SK-N-SH treated with all-trans-retinoic acid at 6 μM for 48 hours (cell line): Measurements from ENCODE around the gene ARID5B.

Source experiments
- ATAC-seq: fragments of 200-7000 bp; cut with Tn5 transposase; 3 replicates; pipeline ENCODE4 v1.9.1; 2020; ENCODE audit warnings: mild to moderate bottlenecking, moderate library complexity
- ARNTL ChIP-seq: fragments of 450-650 bp; formaldehyde crosslinking; IDR thresholded peaks from 2 replicates; pipeline ENCODE4 v1.5.0; 2020; ENCODE audit warnings: low read depth, mild to moderate bottlenecking, moderate library complexity, borderline replicate concordance
- BACH2 ChIP-seq: fragments of 250-450 bp; sonication (Bioruptor Pico); IDR thresholded peaks from 2 replicates; pipeline ENCODE4 v1.9.0; 2021; ENCODE audit warnings: mild to moderate bottlenecking, borderline replicate concordance
- CREB5 ChIP-seq: fragments of 250-450 bp; sonication (Bioruptor Pico); IDR thresholded peaks from 2 replicates; pipeline ENCODE4 v1.5.1; 2020; ENCODE audit warnings: low read depth, mild to moderate bottlenecking, moderate library complexity
- CSDC2 ChIP-seq: fragments of 250-450 bp; sonication (Bioruptor Pico); IDR thresholded peaks from 2 replicates; pipeline ENCODE4 v1.5.0; 2020; ENCODE audit warnings: mild to moderate bottlenecking, moderate library complexity
- CSRNP3 ChIP-seq: fragments of 250-450 bp; sonication (Bioruptor Pico); IDR thresholded peaks from 2 replicates; pipeline ENCODE4 v1.5.1; 2021; ENCODE audit warnings: mild to moderate bottlenecking, moderate library complexity
- ESRRG ChIP-seq: fragments of 250-450 bp; sonication (Bioruptor Pico); IDR thresholded peaks from 2 replicates; pipeline ENCODE4 v1.6.1; 2021; ENCODE audit warnings: mild to moderate bottlenecking
- GLIS3 ChIP-seq: fragments of 250-450 bp; sonication (Bioruptor Pico); IDR thresholded peaks from 2 replicates; pipeline ENCODE4 v1.5.0; 2020; ENCODE audit warnings: mild to moderate bottlenecking, moderate library complexity
- ISL1 ChIP-seq: fragments of 250-450 bp; sonication (Bioruptor Pico); IDR thresholded peaks from 2 replicates; pipeline ENCODE4 v2.1.2; 2022; ENCODE audit warnings: mild to moderate bottlenecking, moderate library complexity
- OSR1 ChIP-seq: fragments of 250-450 bp; sonication (Bioruptor Pico); IDR thresholded peaks from 2 replicates; pipeline ENCODE4 v1.8.0; 2022; ENCODE audit warnings: moderate library complexity, mild to moderate bottlenecking, inconsistent platforms
- POU6F1 ChIP-seq: fragments of 250-450 bp; sonication (Bioruptor Pico); IDR thresholded peaks from 2 replicates; pipeline ENCODE4 v1.8.0; 2021; ENCODE audit warnings: low read depth, mild to moderate bottlenecking, moderate library complexity, borderline replicate concordance
- PPARA ChIP-seq: fragments of 250-450 bp; sonication (Bioruptor Pico); IDR thresholded peaks from 2 replicates; pipeline ENCODE4 v1.5.0; 2020; ENCODE audit warnings: mild to moderate bottlenecking, borderline replicate concordance
- RARB ChIP-seq: fragments of 250-450 bp; sonication (Bioruptor Pico); IDR thresholded peaks from 2 replicates; pipeline ENCODE4 v1.8.0; 2021; ENCODE audit warnings: mild to moderate bottlenecking, moderate library complexity
- TCF4 ChIP-seq: fragments of 250-450 bp; sonication (Bioruptor Pico); IDR thresholded peaks from 2 replicates; pipeline ENCODE4 v1.8.0; 2021; ENCODE audit warnings: mild to moderate bottlenecking, moderate library complexity, borderline replicate concordance
- TOX ChIP-seq: fragments of 250-450 bp; sonication (Bioruptor Pico); IDR thresholded peaks from 2 replicates; pipeline ENCODE4 v1.8.0; 2021; ENCODE audit warnings: mild to moderate bottlenecking, moderate library complexity, borderline replicate concordance
- TSHZ2 ChIP-seq: fragments of 250-450 bp; sonication (Bioruptor Pico); IDR thresholded peaks from 2 replicates; pipeline ENCODE4 v1.5.0; 2020; ENCODE audit warnings: mild to moderate bottlenecking, moderate library complexity
- ZC3H10 ChIP-seq: fragments of 250-450 bp; sonication (Bioruptor Pico); IDR thresholded peaks from 2 replicates; pipeline ENCODE4 v1.5.1; 2021; ENCODE audit warnings: mild to moderate bottlenecking, moderate library complexity
- ZFP3 ChIP-seq: fragments of 250-450 bp; sonication (Bioruptor Pico); IDR thresholded peaks from 2 replicates; pipeline ENCODE4 v1.5.0; 2020; ENCODE audit warnings: mild to moderate bottlenecking, moderate library complexity
- ZFP30 ChIP-seq: fragments of 450-650 bp; formaldehyde crosslinking; IDR thresholded peaks from 2 replicates; pipeline ENCODE4 v1.5.0; 2022; ENCODE audit warnings: mild to moderate bottlenecking, moderate library complexity
- ZNF565 ChIP-seq: fragments of 450-650 bp; formaldehyde crosslinking; conservative IDR thresholded peaks from 2 replicates; pipeline ENCODE4 v1.5.0; 2020; ENCODE audit warnings: low read depth, mild to moderate bottlenecking, moderate library complexity
- ZNF70 ChIP-seq: fragments of 450-650 bp; formaldehyde crosslinking; IDR thresholded peaks from 2 replicates; pipeline ENCODE4 v1.5.0; 2020; ENCODE audit warnings: mild to moderate bottlenecking, moderate library complexity
- ZNF8 ChIP-seq: fragments of 450-650 bp; formaldehyde crosslinking; IDR thresholded peaks from 2 replicates; pipeline ENCODE4 v1.5.0; 2020; ENCODE audit warnings: mild to moderate bottlenecking, moderate library complexity

The ARID5B gene

DNA sequence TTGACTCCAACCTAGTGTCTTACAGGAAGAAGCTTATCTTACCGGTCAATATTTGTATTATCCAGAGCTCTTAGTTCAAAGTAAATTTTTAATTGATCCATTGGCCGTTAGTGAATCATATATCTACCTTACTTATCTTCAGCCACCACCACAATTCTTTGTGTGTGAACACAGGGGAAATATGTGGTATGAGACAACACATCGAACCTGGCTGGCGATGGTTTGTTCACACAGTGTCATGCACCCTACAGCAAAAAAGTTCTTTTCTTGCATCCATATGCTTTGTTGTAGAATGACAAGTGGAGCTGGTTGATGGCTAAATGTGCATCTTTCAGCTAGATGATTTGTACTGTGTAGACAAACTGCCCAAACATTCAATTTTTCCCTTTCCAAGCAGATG lies 65.8 kb downstream of the ARID5B start:
- no peak for ATAC-seq
- TF ChIP-seq GLIS3 (CRISPR knock-in tag) (no peak), PPARA (CRISPR knock-in tag) (no peak), POU6F1 (no peak), ZFP30 (CRISPR knock-in tag) (no peak), TOX (CRISPR knock-in tag) (no peak), OSR1 (no peak), TCF4 (CRISPR knock-in tag) (no peak), BACH2 (no peak), CSRNP3 (CRISPR knock-in tag) (no peak)

DNA sequence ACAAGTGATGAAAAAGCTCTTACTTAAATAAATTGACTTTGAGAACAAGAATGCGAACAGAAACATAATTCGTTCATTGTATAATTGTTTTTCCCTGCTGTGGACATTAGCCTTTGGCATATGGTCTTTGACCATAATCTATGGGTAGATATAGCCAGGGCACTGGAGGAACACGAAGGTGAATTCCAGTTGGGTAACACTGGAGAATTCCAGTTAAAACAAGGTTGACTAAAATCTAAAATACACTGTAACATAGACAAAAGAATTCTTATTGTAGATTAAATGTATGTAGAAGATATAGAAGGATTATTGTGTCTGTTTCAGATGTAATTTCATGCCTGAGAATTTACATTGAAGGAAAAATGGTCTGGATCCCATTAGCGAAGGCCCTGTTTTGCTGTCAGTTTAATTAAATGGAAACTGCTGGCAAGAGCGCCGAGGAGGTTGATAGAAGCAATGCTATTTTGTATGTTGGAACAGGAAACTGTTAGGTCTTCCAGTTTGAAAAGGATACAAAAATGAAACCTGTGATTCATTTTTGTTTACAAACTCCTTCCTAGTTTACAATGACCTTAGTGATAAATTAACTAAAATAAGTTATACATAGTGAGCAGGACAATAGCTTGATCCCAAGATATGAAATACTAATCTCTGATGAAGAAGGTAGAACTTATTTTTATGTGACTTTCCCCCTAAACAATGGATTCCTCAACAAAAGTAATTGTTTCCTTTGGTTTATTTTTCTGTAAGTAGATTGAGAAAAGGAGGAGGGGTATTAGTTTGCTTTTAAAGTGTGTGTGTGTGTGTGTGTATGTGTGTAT lies 68.9 kb downstream of the ARID5B start:
- TF ChIP-seq TCF4 (CRISPR knock-in tag), result peak; percentile 98
- TF ChIP-seq CREB5 (CRISPR knock-in tag), result no peak
- peak; percentile 73 for TF ChIP-seq ISL1
- TF ChIP-seq ZNF70 (CRISPR knock-in tag), result no peak
- peak; percentile 91 for TF ChIP-seq TSHZ2 (CRISPR knock-in tag)
- TF ChIP-seq CSDC2 (CRISPR knock-in tag), result no peak
- TF ChIP-seq ZNF565, result no peak
- TF ChIP-seq ZFP30 (CRISPR knock-in tag), result no peak
- no peak for TF ChIP-seq RARB (CRISPR knock-in tag)
- TF ChIP-seq PPARA (CRISPR knock-in tag), result no peak
- no peak for TF ChIP-seq ARNTL (CRISPR knock-in tag)
- TF ChIP-seq BACH2, result peak; percentile 9; the same call in 1 of the 2 replicates
- TF ChIP-seq ESRRG (CRISPR knock-in tag), result no peak
- no peak for TF ChIP-seq ZFP3
- ATAC-seq, result peak; percentile 64

GRCh38 chr10:61971003-61971325 lies 69.5 kb downstream of the ARID5B start:
- no peak for ATAC-seq
- TF ChIP-seq BACH2, result no peak
- TF ChIP-seq ZFP30 (CRISPR knock-in tag), result no peak

DNA sequence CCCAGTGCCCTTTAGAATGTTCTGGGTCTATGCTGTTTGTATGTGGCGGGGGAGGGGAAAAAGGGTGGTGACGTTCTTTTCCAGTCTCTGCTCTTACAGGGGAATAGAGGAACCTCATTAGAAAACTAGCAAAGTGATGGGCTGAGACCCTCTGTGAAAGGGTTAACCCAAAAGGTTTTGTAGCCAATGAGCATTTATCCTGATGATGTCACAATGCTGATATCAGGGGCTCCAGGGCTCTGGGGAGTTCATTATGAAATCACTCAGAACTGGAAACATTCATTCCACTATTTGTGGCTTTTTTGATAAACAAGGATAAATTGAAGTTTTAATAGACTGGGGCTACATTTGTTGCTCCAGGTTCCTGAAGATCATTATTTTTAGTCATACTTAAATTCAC lies 71.7 kb downstream of the ARID5B start:
- no peak for ATAC-seq
- TF ChIP-seq TOX (CRISPR knock-in tag), result no peak
- TF ChIP-seq ARNTL (CRISPR knock-in tag), result no peak

DNA sequence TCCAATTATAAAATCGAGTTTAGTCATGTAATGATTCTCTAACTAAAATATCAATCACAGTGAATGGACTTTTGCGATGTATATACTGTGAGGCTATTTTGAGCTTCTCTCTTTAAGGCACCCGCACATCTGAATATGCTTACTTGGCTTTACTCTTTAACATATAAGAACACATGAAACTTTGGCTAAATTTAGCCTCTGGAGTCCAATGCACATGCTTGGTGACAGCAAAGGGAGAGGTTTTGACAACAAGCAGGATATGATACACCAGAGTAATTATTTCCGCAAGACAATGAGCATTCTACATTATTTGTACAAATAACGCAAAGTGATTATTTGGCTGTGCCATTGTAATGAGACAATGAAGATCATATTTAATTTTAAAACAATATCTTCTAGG lies 72.4 kb downstream of the ARID5B start:
- peak; percentile 23 for ATAC-seq
- TF ChIP-seq ESRRG (CRISPR knock-in tag), result no peak
- TF ChIP-seq ARNTL (CRISPR knock-in tag), result no peak
- TF ChIP-seq BACH2, result no peak
- no peak for TF ChIP-seq ZC3H10 (CRISPR knock-in tag)
- no peak for TF ChIP-seq GLIS3 (CRISPR knock-in tag)
- TF ChIP-seq OSR1, result no peak
- TF ChIP-seq ZNF70 (CRISPR knock-in tag), result no peak
- no peak for TF ChIP-seq CSDC2 (CRISPR knock-in tag)
- TF ChIP-seq PPARA (CRISPR knock-in tag), result no peak
- no peak for TF ChIP-seq ZNF8 (CRISPR knock-in tag)
- TF ChIP-seq CREB5 (CRISPR knock-in tag), result no peak
- TF ChIP-seq CSRNP3 (CRISPR knock-in tag), result no peak
- no peak for TF ChIP-seq ZNF565
